ENCODE data around the gene KCNJ3. TPM values are rescaled to one million over a fixed set of nuclear protein-coding genes. Genes with fewer than 3 reads are reported as not detected.

Gene KCNJ3
- not detected in 2 replicates for total RNA-seq (2014; rRNA removed; shearing (Covaris generic); ENCODE audit: low replicate concordance)

GRCh38 chr2:154698296-154698720, at the start of gene KCNJ3:
Gene KCNJ3, plus strand, starts transcription at chr2:154698695. Its CDS starts 81 bp downstream, at chr2:154698776.
- H3K4me1 ChIP-seq (ENCODE audit: low read length): no peaks in the 10 kb centered on the region
- no peak within 1 kb of the TSS for H3K4me2 ChIP-seq (ENCODE audit: low read depth, low read length, poor library complexity, severe bottlenecking)
- H2AFZ ChIP-seq (ENCODE audit: low read length): no peak within 1 kb of the TSS
- no peak for DNase-seq
- H3K36me3 ChIP-seq (ENCODE audit: insufficient read depth, low read length): no peaks in the 10 kb centered on the region
- H3K9me3 ChIP-seq (ENCODE audit: low read length): peaks cover 6% of the 10 kb centered on the region
- H3K27me3 ChIP-seq (ENCODE audit: low read length): no peaks in the 10 kb centered on the region
- H3K9me2 ChIP-seq (replicated peaks; ENCODE audit: insufficient read depth, low read length): no peaks in the 10 kb centered on the region
- H3K27ac ChIP-seq (ENCODE audit: low read length): no peak within 1 kb of the TSS
- H3K79me2 ChIP-seq (ENCODE audit: low read length): no peaks in the 10 kb centered on the region
- no peak within 1 kb of the TSS for H3K4me3 ChIP-seq (ENCODE audit: low read length)
- no peaks in the 10 kb centered on the region for H4K20me1 ChIP-seq (ENCODE audit: insufficient read depth, low read depth, low read length)
- no peak within 1 kb of the TSS for H3K9ac ChIP-seq (ENCODE audit: low read length)

GRCh38 chr2:154655499-154655898, 43.0 kb upstream of the KCNJ3 start:
- H3K27ac ChIP-seq (ENCODE audit: low read length): no peak overlapping the region
- H3K9me2 ChIP-seq (replicated peaks; ENCODE audit: insufficient read depth, low read length): no peaks in the 10 kb centered on the region; the same call in 1 of the 2 replicates
- no peak overlapping the region for H2AFZ ChIP-seq (ENCODE audit: low read length)
- H3K79me2 ChIP-seq (ENCODE audit: low read length): no peaks in the 10 kb centered on the region
- H3K4me2 ChIP-seq (ENCODE audit: low read depth, low read length, poor library complexity, severe bottlenecking): no peak overlapping the region
- H3K4me3 ChIP-seq (ENCODE audit: low read length): no peak overlapping the region
- no peak for DNase-seq
- H3K27me3 ChIP-seq (ENCODE audit: low read length): no peaks in the 10 kb centered on the region
- H3K4me1 ChIP-seq (ENCODE audit: low read length): no peaks in the 10 kb centered on the region
- H4K20me1 ChIP-seq (ENCODE audit: insufficient read depth, low read depth, low read length): no peaks in the 10 kb centered on the region
- no peak overlapping the region for H3K9ac ChIP-seq (ENCODE audit: low read length)
- no peaks in the 10 kb centered on the region for H3K36me3 ChIP-seq (ENCODE audit: insufficient read depth, low read length)
- peaks cover 24% of the 10 kb centered on the region; the same call in 1 of the 2 replicates for H3K9me3 ChIP-seq (ENCODE audit: low read length)

- Histone ChIP-seq H3K9me2 (replicated peaks; ENCODE audit: insufficient read depth, low read length) (no peaks in the 10 kb centered on the region; the same call in 1 of the 2 replicates), H3K4me1 (ENCODE audit: low read length) (no peaks in the 10 kb centered on the region), H3K9me3 (ENCODE audit: low read length) (peaks cover 24% of the 10 kb centered on the region), H3K27ac (ENCODE audit: low read length) (no peak overlapping the region), H3K4me3 (ENCODE audit: low read length) (no peak overlapping the region), H4K20me1 (ENCODE audit: insufficient read depth, low read depth, low read length) (no peaks in the 10 kb centered on the region), H3K9ac (ENCODE audit: low read length) (no peak overlapping the region), H3K4me2 (ENCODE audit: low read depth, low read length, poor library complexity, severe bottlenecking) (no peak overlapping the region), H3K79me2 (ENCODE audit: low read length) (no peaks in the 10 kb centered on the region), H3K27me3 (ENCODE audit: low read length) (no peaks in the 10 kb centered on the region), H3K36me3 (ENCODE audit: insufficient read depth, low read length) (no peaks in the 10 kb centered on the region), H2AFZ (ENCODE audit: low read length) (no peak overlapping the region)
- no peak for DNase-seq
These were observed 39.6 kb upstream of the KCNJ3 start for GRCh38 chr2:154658854-154659253.

- Histone ChIP-seq H4K20me1 (ENCODE audit: insufficient read depth, low read depth, low read length) (no peaks in the 10 kb centered on the region), H2AFZ (ENCODE audit: low read length) (no peak overlapping the region), H3K9me2 (replicated peaks; ENCODE audit: insufficient read depth, low read length) (no peaks in the 10 kb centered on the region), H3K4me2 (ENCODE audit: low read depth, low read length, poor library complexity, severe bottlenecking) (no peak overlapping the region), H3K9ac (ENCODE audit: low read length) (no peak overlapping the region), H3K4me1 (ENCODE audit: low read length) (no peaks in the 10 kb centered on the region), H3K9me3 (ENCODE audit: low read length) (peaks cover 19% of the 10 kb centered on the region), H3K27ac (ENCODE audit: low read length) (no peak overlapping the region), H3K4me3 (ENCODE audit: low read length) (no peak overlapping the region), H3K79me2 (ENCODE audit: low read length) (no peaks in the 10 kb centered on the region), H3K36me3 (ENCODE audit: insufficient read depth, low read length) (no peaks in the 10 kb centered on the region), H3K27me3 (ENCODE audit: low read length) (no peaks in the 10 kb centered on the region)
- DNase-seq: no peak
These were observed 34.2 kb upstream of the KCNJ3 start for GRCh38 chr2:154664248-154664647.

- Histone ChIP-seq H2AFZ (ENCODE audit: low read length) (no peak overlapping the region), H3K27ac (ENCODE audit: low read length) (no peak overlapping the region), H3K27me3 (ENCODE audit: low read length) (no peaks in the 10 kb centered on the region), H3K9me2 (replicated peaks; ENCODE audit: insufficient read depth, low read length) (no peaks in the 10 kb centered on the region), H3K4me1 (ENCODE audit: low read length) (no peaks in the 10 kb centered on the region), H3K36me3 (ENCODE audit: insufficient read depth, low read length) (no peaks in the 10 kb centered on the region), H3K79me2 (ENCODE audit: low read length) (no peaks in the 10 kb centered on the region), H3K4me2 (ENCODE audit: low read depth, low read length, poor library complexity, severe bottlenecking) (no peak overlapping the region), H3K9me3 (ENCODE audit: low read length) (peaks cover 9% of the 10 kb centered on the region), H3K9ac (ENCODE audit: low read length) (no peak overlapping the region), H4K20me1 (ENCODE audit: insufficient read depth, low read depth, low read length) (no peaks in the 10 kb centered on the region), H3K4me3 (ENCODE audit: low read length) (no peak overlapping the region)
- DNase-seq: no peak
These were observed 28.4 kb upstream of the KCNJ3 start for GRCh38 chr2:154670083-154670482.

- Histone ChIP-seq H3K9me3 (ENCODE audit: low read length) (peaks cover 12% of the 10 kb centered on the region), H3K4me1 (ENCODE audit: low read length) (no peaks in the 10 kb centered on the region), H3K36me3 (ENCODE audit: insufficient read depth, low read length) (no peaks in the 10 kb centered on the region), H3K27ac (ENCODE audit: low read length) (no peak overlapping the region), H3K9ac (ENCODE audit: low read length) (no peak overlapping the region), H3K27me3 (ENCODE audit: low read length) (no peaks in the 10 kb centered on the region), H2AFZ (ENCODE audit: low read length) (no peak overlapping the region), H3K4me3 (ENCODE audit: low read length) (no peak overlapping the region), H3K79me2 (ENCODE audit: low read length) (no peaks in the 10 kb centered on the region), H4K20me1 (ENCODE audit: insufficient read depth, low read depth, low read length) (no peaks in the 10 kb centered on the region), H3K9me2 (replicated peaks; ENCODE audit: insufficient read depth, low read length) (no peaks in the 10 kb centered on the region), H3K4me2 (ENCODE audit: low read depth, low read length, poor library complexity, severe bottlenecking) (no peak overlapping the region)
- DNase-seq: no peak
These were observed 24.8 kb upstream of the KCNJ3 start for GRCh38 chr2:154673694-154674093.

GRCh38 chr2:154677401-154677800, 21.1 kb upstream of the KCNJ3 start:
- H3K79me2 ChIP-seq (ENCODE audit: low read length): no peaks in the 10 kb centered on the region
- H3K27me3 ChIP-seq (ENCODE audit: low read length): no peaks in the 10 kb centered on the region
- H3K9ac ChIP-seq (ENCODE audit: low read length): no peak overlapping the region
- no peak overlapping the region for H3K4me3 ChIP-seq (ENCODE audit: low read length)
- no peak overlapping the region for H2AFZ ChIP-seq (ENCODE audit: low read length)
- H3K36me3 ChIP-seq (ENCODE audit: insufficient read depth, low read length): no peaks in the 10 kb centered on the region
- H3K4me2 ChIP-seq (ENCODE audit: low read depth, low read length, poor library complexity, severe bottlenecking): no peak overlapping the region
- no peaks in the 10 kb centered on the region for H3K4me1 ChIP-seq (ENCODE audit: low read length)
- no peaks in the 10 kb centered on the region for H3K9me2 ChIP-seq (replicated peaks; ENCODE audit: insufficient read depth, low read length)
- peaks cover 15% of the 10 kb centered on the region for H3K9me3 ChIP-seq (ENCODE audit: low read length)
- no peak for DNase-seq
- H4K20me1 ChIP-seq (ENCODE audit: insufficient read depth, low read depth, low read length): no peaks in the 10 kb centered on the region
- H3K27ac ChIP-seq (ENCODE audit: low read length): no peak overlapping the region

GRCh38 chr2:154681741-154682140, 16.8 kb upstream of the KCNJ3 start:
- Histone ChIP-seq H2AFZ (ENCODE audit: low read length) (no peak overlapping the region), H3K9me2 (replicated peaks; ENCODE audit: insufficient read depth, low read length) (no peaks in the 10 kb centered on the region), H3K4me3 (ENCODE audit: low read length) (no peak overlapping the region), H3K4me2 (ENCODE audit: low read depth, low read length, poor library complexity, severe bottlenecking) (no peak overlapping the region), H3K79me2 (ENCODE audit: low read length) (no peaks in the 10 kb centered on the region), H4K20me1 (ENCODE audit: insufficient read depth, low read depth, low read length) (no peaks in the 10 kb centered on the region), H3K36me3 (ENCODE audit: insufficient read depth, low read length) (no peaks in the 10 kb centered on the region), H3K9me3 (ENCODE audit: low read length) (peaks cover 13% of the 10 kb centered on the region), H3K27ac (ENCODE audit: low read length) (no peak overlapping the region), H3K27me3 (ENCODE audit: low read length) (no peaks in the 10 kb centered on the region), H3K4me1 (ENCODE audit: low read length) (no peaks in the 10 kb centered on the region), H3K9ac (ENCODE audit: low read length) (no peak overlapping the region)
- DNase-seq: no peak

GRCh38 chr2:154686162-154686561, 12.3 kb upstream of the KCNJ3 start:
- Histone ChIP-seq H3K79me2 (ENCODE audit: low read length) (no peaks in the 10 kb centered on the region), H2AFZ (ENCODE audit: low read length) (no peak overlapping the region), H3K27ac (ENCODE audit: low read length) (no peak overlapping the region), H3K9me3 (ENCODE audit: low read length) (0 out of 2 replicates have a peak, but pooled peaks cover 4% of the 10 kb centered on the region), H3K27me3 (ENCODE audit: low read length) (no peaks in the 10 kb centered on the region), H3K4me3 (ENCODE audit: low read length) (no peak overlapping the region), H4K20me1 (ENCODE audit: insufficient read depth, low read depth, low read length) (no peaks in the 10 kb centered on the region), H3K36me3 (ENCODE audit: insufficient read depth, low read length) (no peaks in the 10 kb centered on the region), H3K4me2 (ENCODE audit: low read depth, low read length, poor library complexity, severe bottlenecking) (no peak overlapping the region), H3K9me2 (replicated peaks; ENCODE audit: insufficient read depth, low read length) (no peaks in the 10 kb centered on the region), H3K4me1 (ENCODE audit: low read length) (no peaks in the 10 kb centered on the region), H3K9ac (ENCODE audit: low read length) (no peak overlapping the region)
- no peak for DNase-seq
